T-helper 17 cell (primary cell): ENCODE measurements around the gene KCNG2. TPM values are rescaled to one million over a fixed set of nuclear protein-coding genes. Genes with fewer than 3 reads are reported as not detected.

ENCODE experiments used
- ATAC-seq: fragments of 150-1000 bp; cut with Tn5 transposase; 2 replicates; pipeline ENCODE4 v1.10.0; 2021; ENCODE audit warnings: mild to moderate bottlenecking, moderate library complexity
- DNase-seq, 3 donors: peaks; one replicate each; pipeline versions ENCODE4 v3.0.0 to v3.0.0-alpha.2; 2020 to 2021
- H3K9me3 ChIP-seq: one replicate; pipeline ENCODE4 v1.7.0; 2013; ENCODE audit warnings: low read length, mild to moderate bottlenecking; ENCODE audit not compliant: control insufficient read depth, poor library complexity, severe bottlenecking
- H3K27ac Mint-ChIP-seq: one replicate; pipeline ENCODE4 v1.8.0; 2022; ENCODE audit warnings: mild to moderate bottlenecking, moderate library complexity, mixed read lengths
- H3K27me3 Mint-ChIP-seq: one replicate; pipeline ENCODE4 v1.8.0; 2022; ENCODE audit warnings: mixed read lengths
- H3K36me3 Mint-ChIP-seq: one replicate; pipeline ENCODE4 v1.8.0; 2022; ENCODE audit warnings: low read depth, mixed read lengths
- H3K4me1 Mint-ChIP-seq: one replicate; pipeline ENCODE4 v1.8.0; 2022; ENCODE audit warnings: mild to moderate bottlenecking, mixed read lengths
- H3K4me3 Mint-ChIP-seq: one replicate; pipeline ENCODE4 v1.8.0; 2022; ENCODE audit warnings: mild to moderate bottlenecking, moderate library complexity, mixed read lengths
- total RNA-seq, 4 donors: library from RNA in 2 of 4; stranded (reverse) in 2 of 4; gene quantifications; one replicate each; pipeline ENCODE4 v1.2.3 and lab custom pipeline; 2022 to 2026

KCNG2 gene
- total RNA-seq, 2 donors from 2014 or later = not detected

- H3K27ac Mint-ChIP-seq = no peak overlapping the region
- no peaks in the 10 kb centered on the region for H3K36me3 Mint-ChIP-seq
- H3K9me3 ChIP-seq = no peaks in the 10 kb centered on the region
- no peaks in the 10 kb centered on the region for H3K4me1 Mint-ChIP-seq
- ATAC-seq = no peak
- H3K27me3 Mint-ChIP-seq = no peaks in the 10 kb centered on the region
- no peak for DNase-seq
- no peak overlapping the region for H3K4me3 Mint-ChIP-seq
These were observed 86.7 kb downstream of the KCNG2 start for GRCh38 chr18:79884294-79884962.

DNA sequence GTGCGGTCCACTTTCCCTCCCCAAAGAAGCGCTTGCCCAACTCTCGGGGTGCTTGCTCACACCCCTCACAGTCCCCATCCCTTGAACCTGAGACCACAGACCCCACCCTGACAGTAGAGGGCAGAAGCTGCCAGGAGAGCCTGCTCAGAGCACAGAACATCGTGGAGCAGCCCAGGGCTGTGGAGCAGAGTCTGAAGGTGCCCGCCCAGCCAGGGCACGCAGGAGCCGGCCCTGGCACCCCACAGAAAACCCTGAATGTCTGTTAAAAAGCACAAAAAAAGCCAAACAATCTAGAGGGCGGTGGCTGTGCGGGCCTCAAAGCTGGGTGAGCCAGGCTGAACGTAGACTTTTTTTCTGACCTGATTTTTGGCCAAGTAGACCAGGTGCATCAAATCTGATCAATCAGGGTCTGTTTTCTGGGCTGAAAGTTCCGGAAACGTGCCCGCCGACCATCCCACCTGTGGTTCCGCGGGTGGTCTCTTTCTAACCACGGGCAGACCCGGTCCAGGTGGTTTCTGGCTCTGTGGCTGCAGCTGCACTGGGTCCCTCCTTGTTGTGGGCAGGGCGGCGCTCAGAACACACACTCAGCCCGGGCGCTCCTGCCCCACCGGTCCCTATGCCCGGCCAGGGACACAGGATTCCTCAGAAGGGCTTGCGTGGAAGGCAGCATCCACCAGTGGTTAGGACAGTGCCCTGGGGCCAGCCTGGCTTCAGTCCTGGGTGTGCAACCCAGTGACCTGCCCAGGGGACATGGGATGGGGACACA lies 87.4 kb downstream of the KCNG2 start:
- Mint-ChIP-seq H3K36me3 (no peaks in the 10 kb centered on the region), H3K4me3 (no peak overlapping the region), H3K27ac (no peak overlapping the region), H3K4me1 (no peaks in the 10 kb centered on the region), H3K27me3 (no peaks in the 10 kb centered on the region)
- ATAC-seq = no peak
- DNase-seq = no peak
- H3K9me3 ChIP-seq = no peaks in the 10 kb centered on the region

DNA sequence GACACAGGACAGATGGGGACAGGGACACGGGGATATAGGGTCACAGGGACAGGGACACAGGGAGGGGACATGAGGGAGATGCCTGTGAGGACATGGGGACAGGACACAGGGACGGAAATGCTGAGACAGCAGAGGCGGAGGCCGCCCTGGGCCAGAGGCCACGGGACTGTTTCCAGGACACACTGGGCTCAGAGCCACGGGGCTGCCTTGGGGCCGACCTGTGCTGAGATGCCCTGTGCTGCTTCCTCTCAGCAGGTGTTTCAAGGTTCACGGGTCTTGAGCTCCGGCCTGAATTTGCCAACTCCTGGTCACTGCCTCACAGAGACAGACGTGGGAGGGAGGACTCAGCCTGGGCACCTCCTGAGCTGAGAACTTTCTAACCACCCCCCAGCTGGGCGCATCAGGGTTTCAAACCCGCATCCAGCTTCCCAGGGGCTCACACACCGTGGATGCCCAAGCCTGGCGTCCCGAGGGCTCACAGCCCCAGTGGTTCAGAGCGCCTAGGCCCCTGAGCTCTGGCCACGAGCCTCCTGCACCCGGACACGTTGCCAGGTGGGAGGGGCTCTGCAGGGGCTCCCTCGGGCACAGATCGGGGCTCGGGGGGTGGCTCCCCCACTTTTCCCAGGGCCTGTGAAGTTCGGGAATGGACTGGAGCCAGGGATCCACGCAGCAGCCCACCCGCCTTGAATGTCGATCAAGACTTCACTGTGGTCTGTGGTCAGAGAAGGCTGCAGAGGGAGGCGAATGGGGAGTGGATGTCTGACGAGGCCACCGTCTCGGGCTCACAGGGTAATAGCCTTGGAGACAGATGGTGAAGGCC lies 89.7 kb downstream of the KCNG2 start:
- H3K9me3 ChIP-seq = no peaks in the 10 kb centered on the region
- ATAC-seq = no peak
- Mint-ChIP-seq H3K27ac (no peak overlapping the region), H3K27me3 (no peaks in the 10 kb centered on the region), H3K36me3 (no peaks in the 10 kb centered on the region), H3K4me1 (no peaks in the 10 kb centered on the region), H3K4me3 (no peak overlapping the region)
- DNase-seq = no peak

- no peak for ATAC-seq
- Mint-ChIP-seq H3K36me3 (no peaks in the 10 kb centered on the region), H3K27ac (no peak overlapping the region), H3K4me1 (no peaks in the 10 kb centered on the region), H3K4me3 (no peak overlapping the region), H3K27me3 (no peaks in the 10 kb centered on the region)
- no peaks in the 10 kb centered on the region for H3K9me3 ChIP-seq
- DNase-seq = no peak
These were observed 90.3 kb downstream of the KCNG2 start for GRCh38 chr18:79888016-79888415.

GRCh38 chr18:79889569-79889968 lies 91.8 kb downstream of the KCNG2 start:
- Mint-ChIP-seq H3K27me3 (no peaks in the 10 kb centered on the region), H3K27ac (no peak overlapping the region), H3K4me3 (no peak overlapping the region), H3K4me1 (no peaks in the 10 kb centered on the region), H3K36me3 (no peaks in the 10 kb centered on the region)
- peaks cover 8% of the 10 kb centered on the region for H3K9me3 ChIP-seq
- ATAC-seq (no peak), DNase-seq (no peak)

DNA sequence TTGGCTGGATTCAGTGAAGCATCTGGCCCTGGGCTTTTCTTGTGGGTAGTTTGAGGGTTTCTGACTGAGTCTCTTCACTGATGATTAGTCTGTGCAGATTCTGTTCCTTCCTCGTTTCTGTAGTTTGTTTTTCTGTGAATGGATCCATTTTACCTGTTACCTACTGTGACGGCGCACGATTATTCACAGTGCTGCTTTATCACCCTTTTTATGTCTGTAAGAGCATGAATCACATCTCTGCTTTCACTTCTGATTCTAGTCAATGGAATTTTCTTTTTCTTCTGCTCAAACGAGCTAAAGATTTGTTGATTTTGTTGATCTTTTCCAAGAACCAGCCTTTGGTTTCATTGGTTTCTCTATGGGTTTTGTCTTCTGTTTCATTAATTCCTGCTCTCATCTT lies 92.9 kb downstream of the KCNG2 start:
- Mint-ChIP-seq H3K4me3 (no peak overlapping the region), H3K4me1 (no peaks in the 10 kb centered on the region), H3K27me3 (no peaks in the 10 kb centered on the region), H3K36me3 (no peaks in the 10 kb centered on the region), H3K27ac (no peak overlapping the region)
- H3K9me3 ChIP-seq = peaks cover 13% of the 10 kb centered on the region
- DNase-seq = no peak
- no peak for ATAC-seq

- Mint-ChIP-seq H3K36me3 (peaks cover 1% of the 10 kb centered on the region), H3K4me3 (no peak overlapping the region), H3K27me3 (no peaks in the 10 kb centered on the region), H3K4me1 (no peaks in the 10 kb centered on the region), H3K27ac (no peak overlapping the region)
- peaks cover 17% of the 10 kb centered on the region for H3K9me3 ChIP-seq
- ATAC-seq (no peak), DNase-seq (no peak)
These were observed 99.0 kb downstream of the KCNG2 start for GRCh38 chr18:79896738-79897137.

- H3K4me3 Mint-ChIP-seq = no peak overlapping the region
- no peaks in the 10 kb centered on the region for H3K27me3 Mint-ChIP-seq
- ATAC-seq = no peak
- H3K36me3 Mint-ChIP-seq = peaks cover 3% of the 10 kb centered on the region
- H3K27ac Mint-ChIP-seq = no peak overlapping the region
- H3K9me3 ChIP-seq = peaks cover 17% of the 10 kb centered on the region
- DNase-seq = no peak
- H3K4me1 Mint-ChIP-seq = no peaks in the 10 kb centered on the region
These were observed 100.3 kb downstream of the KCNG2 start for GRCh38 chr18:79897940-79898625.

GRCh38 chr18:79898952-79899608 lies 101.3 kb downstream of the KCNG2 start:
- no peaks in the 10 kb centered on the region for H3K27me3 Mint-ChIP-seq
- ATAC-seq = no peak
- peak overlapping the region; percentile 9 for H3K4me3 Mint-ChIP-seq
- DNase-seq = peak in 1 of 3 donors; percentile 11
- peaks cover 5% of the 10 kb centered on the region for H3K36me3 Mint-ChIP-seq
- peaks cover 13% of the 10 kb centered on the region for H3K9me3 ChIP-seq
- H3K4me1 Mint-ChIP-seq = no peaks in the 10 kb centered on the region
- H3K27ac Mint-ChIP-seq = no peak overlapping the region

DNA sequence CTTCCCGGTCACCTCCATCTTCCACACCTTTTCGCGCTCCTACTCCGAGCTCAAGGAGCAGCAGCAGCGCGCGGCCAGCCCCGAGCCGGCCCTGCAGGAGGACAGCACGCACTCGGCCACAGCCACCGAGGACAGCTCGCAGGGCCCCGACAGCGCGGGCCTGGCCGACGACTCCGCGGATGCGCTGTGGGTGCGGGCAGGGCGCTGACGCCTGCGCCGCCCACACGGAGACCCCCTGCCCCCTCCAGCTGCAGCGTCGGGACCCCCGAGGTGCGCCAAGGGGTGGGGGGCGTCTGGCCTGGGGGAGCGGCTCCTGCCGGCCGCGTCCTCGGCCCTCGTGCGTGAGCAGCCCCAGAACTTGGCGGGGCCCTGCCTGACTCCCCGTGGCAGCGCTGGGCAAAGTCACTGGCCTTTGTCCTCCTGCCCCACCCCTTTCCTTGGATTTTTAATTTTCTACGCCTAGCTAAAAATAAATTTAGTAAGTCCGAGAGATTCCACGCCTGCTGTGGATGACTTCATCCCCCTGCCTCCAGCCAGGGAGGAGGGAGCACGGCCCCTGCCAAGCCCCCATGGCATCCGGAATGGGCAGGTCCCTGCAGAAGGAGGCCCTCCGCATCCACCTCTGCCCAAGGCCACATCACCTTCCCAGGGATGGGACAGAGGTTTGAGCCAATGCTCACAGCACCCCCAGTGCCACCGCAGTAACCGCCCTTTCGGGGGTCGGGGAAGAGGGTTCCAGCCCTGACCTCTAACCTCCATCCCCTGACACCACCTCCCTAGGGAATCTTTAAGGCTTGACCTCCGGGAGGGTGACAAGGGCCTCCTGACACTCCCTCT lies 102.1 kb downstream of the KCNG2 start:
- H3K4me3 Mint-ChIP-seq = peak overlapping the region; percentile 63
- H3K27ac Mint-ChIP-seq = peak overlapping the region; percentile 59
- ATAC-seq (no peak), DNase-seq (no peak)
- H3K9me3 ChIP-seq = peaks cover 10% of the 10 kb centered on the region
- H3K27me3 Mint-ChIP-seq = no peaks in the 10 kb centered on the region
- H3K36me3 Mint-ChIP-seq = peaks cover 5% of the 10 kb centered on the region
- H3K4me1 Mint-ChIP-seq = no peaks in the 10 kb centered on the region

GRCh38 chr18:79900610-79901570 lies 103.2 kb downstream of the KCNG2 start:
- peak overlapping the region; percentile 63 for H3K4me3 Mint-ChIP-seq
- peaks cover 5% of the 10 kb centered on the region for H3K36me3 Mint-ChIP-seq
- DNase-seq = peak in 1 of 3 donors; percentile 8
- peak overlapping the region; percentile 59 for H3K27ac Mint-ChIP-seq
- H3K9me3 ChIP-seq = peaks cover 4% of the 10 kb centered on the region
- no peaks in the 10 kb centered on the region for H3K4me1 Mint-ChIP-seq
- no peaks in the 10 kb centered on the region for H3K27me3 Mint-ChIP-seq
- peak; percentile 20 for ATAC-seq
